Measurements from ENCODE around the gene SLC35D1.

DNA sequence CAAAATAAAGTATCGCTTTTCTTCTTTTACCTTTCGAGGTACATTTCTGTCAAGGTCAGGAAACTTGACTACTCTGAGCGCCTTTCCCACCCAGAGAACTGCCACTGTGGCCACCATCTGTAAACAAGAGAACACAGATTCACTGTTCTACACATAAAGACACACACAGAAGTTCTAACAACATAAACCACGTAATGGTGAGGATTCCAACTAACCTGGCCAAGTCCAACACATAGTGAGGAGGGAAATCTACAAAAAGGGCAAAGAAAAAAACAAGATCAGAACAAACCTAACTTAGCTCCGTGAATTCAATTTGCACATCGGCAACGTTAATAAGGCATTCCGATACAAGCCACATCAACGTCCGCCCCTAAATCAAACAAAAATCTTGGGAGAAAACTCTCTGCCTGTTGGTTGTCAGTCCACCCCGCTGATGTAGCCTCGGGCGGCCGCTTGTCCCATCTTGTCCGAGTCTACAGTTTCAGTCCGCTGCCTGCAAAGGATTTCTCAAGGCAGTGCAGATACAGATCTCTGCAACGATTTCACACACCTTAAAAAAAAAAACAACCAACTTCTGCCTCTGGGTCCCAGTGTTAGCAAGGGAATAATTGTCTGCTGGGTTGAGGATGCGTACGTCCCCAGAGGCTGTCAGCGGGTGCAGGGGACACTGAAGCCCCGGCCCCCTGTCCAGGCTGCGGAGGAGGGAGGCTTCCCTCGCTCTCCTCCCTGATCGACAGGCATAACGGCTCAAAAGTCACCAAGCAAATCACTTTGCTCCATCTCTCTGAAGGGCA, 1.0 kb downstream of the SLC35D1 start:
- TF ChIP-seq EZH2 (IDR thresholded peaks at IDR 0.05; ENCODE audit: insufficient read depth, poor library complexity, severe bottlenecking), result no peak
- no peak for TF ChIP-seq EZH2phosphoT487 (IDR thresholded peaks at IDR 0.05; ENCODE audit: insufficient read depth, low read depth)
